Bronchial smooth muscle cell (primary cell): ENCODE data around the gene STX18. TPM values are rescaled to one million over a fixed set of nuclear protein-coding genes. Genes with fewer than 3 reads are reported as not detected.

Experiments used
- total RNA-seq: library from RNA; depleted of rRNA; stranded (reverse); fragments of >200 nt; gene quantifications from 2 replicates; pipeline ENCODE4 v1.2.1, GENCODE V29; 2014

The STX18 gene
- 20.8 and 29.5 TPM in 2 replicates for total RNA-seq

GRCh38 chr4:4541661-4542570 lies at the start of gene STX18:
TSS of gene STX18 (minus strand) at chr4:4542048. CDS start at chr4:4541964, 84 bp downstream.

GRCh38 chr4:4386736-4387392 lies 155.0 kb downstream of the STX18 start, which contains the start of gene NSG1:
TSS of gene NSG1 (plus strand) at chr4:4387102. CDS start at chr4:4387630, 528 bp downstream.

Other genes with a start within 250 kb of the STX18 start
- 0.17 and 2.0 TPM in 2 replicates for gene NSG1, start 154.9 kb downstream of the STX18 start, total RNA-seq